Vagina (tissue), 2 donors: ENCODE data around the gene CTBP1. TPM values are rescaled to one million over a fixed set of nuclear protein-coding genes. Genes with fewer than 3 reads are reported as not detected.

ENCODE experiments used
- DNase-seq, 2 donors: peaks; one replicate each; pipeline ENCODE4 v3.0.0-alpha.2; 2017; ENCODE audit errors: extremely low spot score in 2 of 2
- H3K27ac ChIP-seq: fragments of 200-600 bp; sonication (generic); one replicate; pipeline ENCODE4 v1.5.1; 2019
- H3K27me3 ChIP-seq: fragments of 200-600 bp; sonication (generic); one replicate; pipeline ENCODE4 v1.5.1; 2019
- H3K36me3 ChIP-seq, 2 donors: fragments of 200-600 bp; sonication (generic); one replicate each; pipeline ENCODE4 v1.5.1; 2017 to 2019
- H3K4me1 ChIP-seq: fragments of 200-600 bp; sonication (generic); one replicate; pipeline ENCODE4 v1.5.1; 2019
- H3K4me3 ChIP-seq, 2 donors: fragments of 200-600 bp; sonication (generic); 1 replicate in 1 of 2; 2 replicates in 1 of 2; pipeline ENCODE4 v1.5.1; 2016 to 2019
- H3K9me3 ChIP-seq: fragments of 200-600 bp; sonication (generic); one replicate; pipeline ENCODE4 v1.5.1; 2019
- POLR2A ChIP-seq, 2 donors: fragments of 450-650 bp; IDR thresholded peaks; one replicate each; pipeline ENCODE4 v1.6.1; 2017; ENCODE audit warnings: antibody characterized with exemption in 2 of 2, mild to moderate bottlenecking in 2 of 2, moderate library complexity in 2 of 2
- POLR2AphosphoS5 ChIP-seq, 2 donors: sonication (generic); formaldehyde crosslinking; IDR thresholded peaks; one replicate each; pipeline ENCODE4 v1.9.0; 2017; ENCODE audit warnings: antibody characterized with exemption in 2 of 2, mild to moderate bottlenecking in 2 of 2, low read depth in 1 of 2; ENCODE audit not compliant: insufficient read depth in 1 of 2
- intact Hi-C: fragments of 100-400 bp; cut with DNase I; formaldehyde crosslinking; loops from one replicate; pipeline ENCODE4 v1.15.1; 2023
- total RNA-seq: library from RNA; depleted of rRNA; stranded (reverse); fragments of >200 nt; gene quantifications from one replicate; pipeline ENCODE4 v1.2.3, GENCODE V29; 2016
- TF ChIP-seq, protein P1 (sequence below), 3 experiments: fragments of 450-650 bp in 2 of 3; fragments of 200-600 bp in 1 of 3; sonication (generic) in 1 of 3; IDR thresholded peaks; one replicate each; pipeline ENCODE4 v1.5.1; 2017 to 2019; ENCODE audit warnings: antibody characterized with exemption in 3 of 3, mild to moderate bottlenecking in 2 of 3, moderate library complexity in 2 of 3

Gene CTBP1
- total RNA-seq, 1 donor from 2014 or later, result 93.1 TPM

DNA sequence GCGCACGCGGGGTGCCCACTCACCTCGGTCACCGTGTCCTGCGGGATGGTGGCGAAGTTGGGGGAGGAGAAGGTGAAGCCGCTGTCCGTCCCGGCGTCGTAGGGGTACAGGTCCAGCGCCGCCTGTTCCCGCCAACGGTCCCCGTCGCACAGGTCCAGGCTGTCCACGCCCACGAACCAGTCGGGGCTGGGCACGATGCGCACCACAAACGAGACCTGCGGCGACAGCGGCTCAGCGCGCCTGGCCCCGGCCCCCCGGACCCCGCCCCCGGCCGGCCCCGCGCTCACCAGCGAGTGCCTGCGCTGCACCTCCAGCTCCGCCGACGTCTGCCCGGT lies 78.0 kb downstream of the CTBP1 start:
- no peaks in the 10 kb centered on the region for H3K27me3 ChIP-seq
- no peaks in the 10 kb centered on the region for H3K9me3 ChIP-seq
- H3K4me3 ChIP-seq, result peak overlapping the region; percentile 54 to 55
- H3K36me3 ChIP-seq, result peaks cover 0 to 10% of the 10 kb centered on the region in 2 donors
- TF ChIP-seq, protein P1, sequence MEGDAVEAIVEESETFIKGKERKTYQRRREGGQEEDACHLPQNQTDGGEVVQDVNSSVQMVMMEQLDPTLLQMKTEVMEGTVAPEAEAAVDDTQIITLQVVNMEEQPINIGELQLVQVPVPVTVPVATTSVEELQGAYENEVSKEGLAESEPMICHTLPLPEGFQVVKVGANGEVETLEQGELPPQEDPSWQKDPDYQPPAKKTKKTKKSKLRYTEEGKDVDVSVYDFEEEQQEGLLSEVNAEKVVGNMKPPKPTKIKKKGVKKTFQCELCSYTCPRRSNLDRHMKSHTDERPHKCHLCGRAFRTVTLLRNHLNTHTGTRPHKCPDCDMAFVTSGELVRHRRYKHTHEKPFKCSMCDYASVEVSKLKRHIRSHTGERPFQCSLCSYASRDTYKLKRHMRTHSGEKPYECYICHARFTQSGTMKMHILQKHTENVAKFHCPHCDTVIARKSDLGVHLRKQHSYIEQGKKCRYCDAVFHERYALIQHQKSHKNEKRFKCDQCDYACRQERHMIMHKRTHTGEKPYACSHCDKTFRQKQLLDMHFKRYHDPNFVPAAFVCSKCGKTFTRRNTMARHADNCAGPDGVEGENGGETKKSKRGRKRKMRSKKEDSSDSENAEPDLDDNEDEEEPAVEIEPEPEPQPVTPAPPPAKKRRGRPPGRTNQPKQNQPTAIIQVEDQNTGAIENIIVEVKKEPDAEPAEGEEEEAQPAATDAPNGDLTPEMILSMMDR (IDR thresholded peaks at IDR 0.05), result no peak
- TF ChIP-seq POLR2AphosphoS5 (IDR thresholded peaks at IDR 0.05; ENCODE audit: insufficient read depth in 1 of 2, low read depth in 1 of 2), result no peak
- no peak for TF ChIP-seq POLR2A (IDR thresholded peaks at IDR 0.05)
- peak overlapping the region; percentile 87 for H3K27ac ChIP-seq
- intact Hi-C loops, result loop anchor here (5.0 kb wide), 1 partner anchor 36 kb away; no protein-coding TSS in a partner anchor
- no peak for DNase-seq
- H3K4me1 ChIP-seq, result peaks cover 78% of the 10 kb centered on the region

DNA sequence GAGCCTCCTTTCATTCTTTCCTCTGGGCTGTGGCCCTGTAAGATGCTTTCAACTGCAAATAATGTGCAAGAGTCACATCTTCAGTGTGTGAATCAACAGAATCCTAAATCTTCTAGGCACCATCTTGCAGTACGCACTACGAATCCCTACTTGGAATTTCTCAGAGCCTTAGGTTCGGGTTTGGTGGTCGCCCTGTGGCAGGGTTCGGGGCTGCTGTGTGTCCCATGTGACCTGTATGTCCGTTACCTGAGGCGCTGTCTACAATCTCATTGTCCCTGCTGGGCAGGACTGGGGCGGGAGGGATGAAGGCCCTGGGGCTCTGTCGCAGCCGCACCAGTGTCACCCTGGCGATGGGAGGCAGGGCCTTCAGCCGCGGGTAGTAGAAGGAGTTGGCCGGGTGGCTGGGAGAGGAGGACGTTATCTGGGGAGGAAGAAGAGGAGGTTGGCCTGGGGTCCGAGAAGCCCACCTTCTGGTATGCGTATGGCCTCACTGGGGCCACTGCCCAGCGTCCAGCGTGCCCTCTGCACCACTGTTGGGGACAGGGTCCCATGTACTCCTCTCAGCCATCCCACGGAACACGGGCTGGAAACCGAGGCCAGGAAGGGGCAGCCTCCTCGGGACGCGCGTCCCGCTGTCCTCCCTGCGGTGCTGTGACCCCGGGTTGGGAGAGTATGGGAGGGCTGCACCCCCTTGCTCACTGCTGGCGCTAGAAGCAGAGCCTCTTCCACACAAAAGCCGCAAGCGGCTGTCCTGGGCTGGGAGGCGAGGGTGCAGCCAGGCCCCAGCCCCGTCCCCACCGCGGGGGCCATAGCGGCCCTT lies 78.6 kb downstream of the CTBP1 start:
- Histone ChIP-seq H3K36me3 (peaks cover 0 to 10% of the 10 kb centered on the region in 2 donors), H3K4me3 (peak overlapping the region; percentile 54 to 55), H3K27ac (peak overlapping the region; percentile 87), H3K27me3 (no peaks in the 10 kb centered on the region), H3K4me1 (peaks cover 74% of the 10 kb centered on the region), H3K9me3 (no peaks in the 10 kb centered on the region)
- no peak for DNase-seq
- intact Hi-C loops, result loop anchor here (5.0 kb wide), 1 partner anchor 37 kb away; no protein-coding TSS in a partner anchor
- TF ChIP-seq POLR2AphosphoS5 (IDR thresholded peaks at IDR 0.05; ENCODE audit: insufficient read depth in 1 of 2, low read depth in 1 of 2), result no peak
- no peak for TF ChIP-seq POLR2A (IDR thresholded peaks at IDR 0.05)
- TF ChIP-seq, protein P1 (IDR thresholded peaks at IDR 0.05), result no peak

DNA sequence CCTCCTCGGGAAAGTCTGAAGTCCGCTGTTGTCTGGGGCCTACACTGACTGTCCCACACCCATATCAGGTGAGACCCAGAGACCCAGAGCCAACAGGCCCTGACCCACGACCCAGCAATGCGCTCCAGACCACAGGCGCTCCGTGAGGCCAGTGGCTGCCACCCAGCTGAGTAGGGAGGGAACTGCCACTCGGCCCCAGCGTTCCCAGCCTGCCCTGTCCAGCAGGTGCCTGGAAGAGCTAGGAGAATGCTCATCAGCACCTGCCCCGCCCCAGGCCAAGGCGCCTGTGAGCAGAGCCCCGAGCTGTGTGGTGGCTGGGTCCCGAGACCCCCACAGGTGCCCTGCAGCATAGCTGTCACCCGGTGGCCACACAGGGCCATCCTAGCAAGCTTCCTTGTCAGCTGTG lies 79.2 kb downstream of the CTBP1 start:
- peaks cover 0 to 10% of the 10 kb centered on the region in 2 donors for H3K36me3 ChIP-seq
- H3K27me3 ChIP-seq, result no peaks in the 10 kb centered on the region
- H3K27ac ChIP-seq, result peak overlapping the region; percentile 87
- no peak for DNase-seq
- TF ChIP-seq, protein P1 (IDR thresholded peaks at IDR 0.05), result no peak
- H3K4me3 ChIP-seq, result no peak overlapping the region
- H3K9me3 ChIP-seq, result no peaks in the 10 kb centered on the region
- intact Hi-C loops, result loop anchor here (5.0 kb wide), 3 partner anchors 38 to 103 kb away; partner anchors contain the start of gene CTBP1
- H3K4me1 ChIP-seq, result peaks cover 67% of the 10 kb centered on the region

DNA sequence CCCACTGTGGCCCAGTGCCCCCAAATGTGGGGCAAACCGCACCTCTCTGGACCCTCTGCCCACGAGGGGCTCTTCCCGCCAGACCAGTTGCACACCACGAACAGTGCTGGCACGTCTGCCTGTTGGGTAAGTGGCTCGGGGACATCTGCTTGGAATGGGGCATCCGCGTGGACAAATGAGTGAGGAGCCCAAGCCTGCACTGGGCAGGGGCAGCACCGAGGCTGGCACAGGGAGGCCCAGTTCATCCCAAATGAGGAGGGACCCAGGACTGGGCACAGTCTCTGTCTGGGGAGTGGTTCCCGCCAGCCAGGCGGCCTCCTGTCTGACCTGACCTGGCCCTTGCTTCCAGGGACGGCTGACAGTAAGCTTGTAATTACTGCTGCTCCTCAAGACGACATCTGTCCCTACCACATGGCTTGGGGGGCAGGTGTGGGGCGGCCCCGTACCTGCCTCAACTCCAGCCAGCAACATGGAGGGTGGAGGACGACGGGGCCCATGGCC lies 79.7 kb downstream of the CTBP1 start:
- H3K9me3 ChIP-seq, result no peaks in the 10 kb centered on the region
- H3K4me1 ChIP-seq, result peaks cover 65% of the 10 kb centered on the region
- peak overlapping the region; percentile 87 for H3K27ac ChIP-seq
- H3K27me3 ChIP-seq, result no peaks in the 10 kb centered on the region
- H3K4me3 ChIP-seq, result no peak overlapping the region
- no peak for DNase-seq
- intact Hi-C loops, result loop anchor here (5.0 kb wide), 2 partner anchors 78 to 103 kb away; partner anchors contain the start of gene CTBP1
- H3K36me3 ChIP-seq, result peaks cover 0 to 10% of the 10 kb centered on the region in 2 donors
- TF ChIP-seq POLR2AphosphoS5 (IDR thresholded peaks at IDR 0.05; ENCODE audit: insufficient read depth in 1 of 2, low read depth in 1 of 2) (no peak), POLR2A (IDR thresholded peaks at IDR 0.05) (no peak)
- TF ChIP-seq, protein P1 (IDR thresholded peaks at IDR 0.05), result no peak
